ENCODE results near the gene API5. TPM values are rescaled to one million over a fixed set of nuclear protein-coding genes. Genes with fewer than 3 reads are reported as not detected.

The API5 gene
- total RNA-seq, 3 donors from 2014 or later: 199 to 216 (median 212) TPM

DNA sequence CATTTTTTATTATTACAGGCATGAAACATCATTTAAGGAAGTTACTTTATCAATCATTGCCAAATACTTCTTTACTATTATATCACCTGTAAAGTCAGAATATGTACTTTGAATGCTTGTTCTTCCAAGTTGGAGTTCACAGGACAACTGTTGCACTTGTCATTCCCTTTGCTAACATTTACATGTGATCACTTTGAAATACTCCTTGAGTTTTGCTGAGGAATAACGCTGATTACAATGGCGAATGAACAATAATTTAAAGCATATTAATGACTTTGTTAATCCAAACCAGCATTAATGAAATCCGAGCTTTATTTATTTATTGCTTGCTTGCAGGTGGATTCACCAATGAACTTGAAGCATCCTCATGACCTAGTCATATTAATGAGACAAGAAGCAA, 67.1 kb downstream of the API5 start:
- DNase-seq: no peak
- peaks cover 18% of the 10 kb centered on the region for H3K4me1 Mint-ChIP-seq (ENCODE audit: low read depth)
- no peak for ATAC-seq
- no peaks in the 10 kb centered on the region for H3K9me3 Mint-ChIP-seq
- no peaks in the 10 kb centered on the region for H3K27me3 Mint-ChIP-seq (ENCODE audit: low read depth)
- H3K4me3 Mint-ChIP-seq: no peak overlapping the region
- peaks cover 28% of the 10 kb centered on the region for H3K36me3 Mint-ChIP-seq (ENCODE audit: insufficient read depth)

DNA sequence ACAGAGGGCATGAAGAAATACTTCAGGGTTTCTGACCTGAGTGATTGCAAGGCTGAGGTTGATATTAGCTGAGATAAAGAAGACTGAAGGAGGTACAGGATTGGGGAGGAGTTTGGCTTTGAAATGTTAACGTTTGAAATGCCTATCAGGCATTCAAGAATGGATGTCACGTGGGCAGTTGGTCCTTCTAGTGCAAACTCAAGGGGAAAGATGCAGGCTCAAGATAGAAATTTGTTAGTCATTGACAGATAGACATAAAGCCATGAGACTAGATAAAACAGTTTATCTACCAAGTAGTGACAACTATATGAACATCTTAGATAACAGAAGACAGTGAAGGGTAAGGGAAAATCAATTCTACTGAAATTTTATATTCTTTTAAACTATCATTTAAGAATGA, 70.0 kb downstream of the API5 start:
- Mint-ChIP-seq H3K4me1 (ENCODE audit: low read depth) (peaks cover 3% of the 10 kb centered on the region), H3K4me3 (no peak overlapping the region), H3K27me3 (ENCODE audit: low read depth) (no peaks in the 10 kb centered on the region), H3K9me3 (no peaks in the 10 kb centered on the region), H3K36me3 (ENCODE audit: insufficient read depth) (peaks cover 22% of the 10 kb centered on the region)
- no peak for ATAC-seq
- DNase-seq: no peak

DNA sequence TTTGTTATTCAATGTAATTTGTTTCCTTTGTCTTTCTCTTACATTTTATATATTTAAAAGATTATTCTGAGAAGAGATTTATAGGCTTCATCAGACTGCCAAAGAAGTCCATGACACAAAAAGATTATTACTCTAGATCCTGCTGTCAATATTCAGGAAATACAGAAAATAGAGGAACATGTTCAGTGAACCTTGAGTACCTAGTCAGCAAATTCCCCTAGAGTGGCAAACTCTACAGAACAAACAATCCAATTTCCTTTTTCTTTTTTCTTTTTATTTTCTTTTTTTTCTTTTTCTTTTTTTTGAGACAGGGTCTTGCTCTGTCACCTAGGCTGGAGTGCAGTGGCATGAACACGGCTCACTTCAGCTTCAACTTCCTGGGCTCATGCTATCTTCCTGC, 70.8 kb downstream of the API5 start:
- no peak overlapping the region for H3K4me3 Mint-ChIP-seq
- H3K36me3 Mint-ChIP-seq (ENCODE audit: insufficient read depth): peaks cover 22% of the 10 kb centered on the region
- no peaks in the 10 kb centered on the region for H3K27me3 Mint-ChIP-seq (ENCODE audit: low read depth)
- peaks cover 3% of the 10 kb centered on the region for H3K4me1 Mint-ChIP-seq (ENCODE audit: low read depth)
- H3K9me3 Mint-ChIP-seq: no peaks in the 10 kb centered on the region
- ATAC-seq (no peak), DNase-seq (no peak)

DNA sequence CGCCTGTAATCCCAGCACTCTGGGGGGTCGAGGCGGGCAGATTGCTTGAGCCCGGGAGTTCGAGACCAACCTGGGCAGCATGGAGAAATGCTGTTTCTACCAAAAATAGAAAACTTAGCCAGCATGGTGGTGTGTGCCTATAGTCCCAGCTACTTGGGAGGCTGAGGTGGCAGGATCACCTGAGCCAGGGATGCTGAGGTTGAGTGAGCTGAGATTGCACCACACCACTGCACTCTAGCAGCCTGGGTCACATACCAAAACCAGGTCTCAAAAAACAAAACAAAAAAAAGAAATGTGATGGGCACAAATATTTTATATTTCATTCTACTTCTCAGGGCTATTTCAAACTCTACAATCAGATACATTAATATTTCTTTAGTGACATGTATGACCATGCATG, 72.6 kb downstream of the API5 start:
- Mint-ChIP-seq H3K9me3 (no peaks in the 10 kb centered on the region), H3K4me3 (no peak overlapping the region), H3K36me3 (ENCODE audit: insufficient read depth) (peaks cover 20% of the 10 kb centered on the region), H3K27me3 (ENCODE audit: low read depth) (no peaks in the 10 kb centered on the region), H3K4me1 (ENCODE audit: low read depth) (no peaks in the 10 kb centered on the region)
- no peak for DNase-seq
- no peak for ATAC-seq

DNA sequence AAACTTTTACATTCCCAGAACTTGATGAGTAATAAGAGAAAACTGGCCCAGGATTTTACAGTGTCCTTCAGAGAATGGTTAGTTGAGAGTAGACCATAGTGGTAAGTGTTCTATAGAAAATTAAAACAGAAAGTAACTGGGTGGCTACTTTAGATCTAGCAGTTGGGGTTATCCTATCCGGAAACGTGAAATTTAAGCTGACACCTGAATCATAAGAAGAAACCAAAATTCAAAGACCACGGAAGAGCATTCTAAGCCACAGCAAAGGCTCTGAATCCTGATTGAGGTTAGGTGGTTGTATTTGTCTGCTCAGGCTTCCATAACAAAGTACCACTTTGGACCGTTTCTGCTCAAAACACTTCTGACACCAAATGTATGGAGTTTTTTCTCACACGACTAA, 80.9 kb downstream of the API5 start:
- Mint-ChIP-seq H3K4me3 (no peak overlapping the region), H3K9me3 (no peaks in the 10 kb centered on the region), H3K27me3 (ENCODE audit: low read depth) (no peaks in the 10 kb centered on the region), H3K36me3 (ENCODE audit: insufficient read depth) (peaks cover 42% of the 10 kb centered on the region), H3K4me1 (ENCODE audit: low read depth) (peaks cover 20% of the 10 kb centered on the region)
- peak; percentile 67 to 76 for ATAC-seq
- no peak for DNase-seq

DNA sequence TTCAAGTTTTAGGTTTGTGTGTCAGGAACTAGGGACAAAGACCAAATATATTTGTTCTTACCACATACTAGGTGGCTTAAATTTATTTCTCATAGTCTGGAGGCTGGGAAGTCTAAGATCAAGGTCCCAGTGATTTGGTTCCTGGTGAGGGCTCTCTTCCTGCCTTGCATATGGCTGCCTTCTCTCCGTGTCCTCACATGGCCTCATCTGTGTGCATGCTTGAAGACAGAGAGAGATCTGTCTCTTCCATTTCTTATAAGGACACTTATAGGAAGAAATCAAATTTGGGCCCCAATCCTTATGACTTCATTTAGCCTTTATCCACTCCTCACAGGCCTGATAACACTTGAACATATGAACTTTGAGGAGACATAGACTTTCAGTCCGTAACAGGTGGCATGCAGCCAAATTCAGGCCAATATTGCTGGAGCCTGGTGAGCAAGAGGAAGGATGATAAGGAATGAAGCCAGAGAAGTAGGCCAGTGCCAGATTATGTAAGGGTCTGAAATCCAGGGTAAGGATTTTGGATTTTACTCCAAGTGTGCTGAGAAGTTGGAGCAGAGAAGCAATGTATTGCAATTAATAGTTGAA, 82.1 kb downstream of the API5 start:
- Mint-ChIP-seq H3K27me3 (ENCODE audit: low read depth) (no peaks in the 10 kb centered on the region), H3K4me1 (ENCODE audit: low read depth) (peaks cover 20% of the 10 kb centered on the region), H3K36me3 (ENCODE audit: insufficient read depth) (peaks cover 47% of the 10 kb centered on the region), H3K9me3 (no peaks in the 10 kb centered on the region), H3K4me3 (no peak overlapping the region)
- DNase-seq: no peak
- ATAC-seq: no peak

Other genes with a start within 250 kb of the API5 start
- 10 to 100 TPM; 35.1 to 40.6 (median 37.8) TPM for gene TTC17, start 46.9 kb downstream of the API5 start, total RNA-seq

Data from activated T-cell treated with anti-CD3 and anti-CD28 coated beads, Interleukin-2, amount 50 U/mL, for 4 hours (primary cell).